ENCODE measurements around the gene MYCBPAP.

DNA sequence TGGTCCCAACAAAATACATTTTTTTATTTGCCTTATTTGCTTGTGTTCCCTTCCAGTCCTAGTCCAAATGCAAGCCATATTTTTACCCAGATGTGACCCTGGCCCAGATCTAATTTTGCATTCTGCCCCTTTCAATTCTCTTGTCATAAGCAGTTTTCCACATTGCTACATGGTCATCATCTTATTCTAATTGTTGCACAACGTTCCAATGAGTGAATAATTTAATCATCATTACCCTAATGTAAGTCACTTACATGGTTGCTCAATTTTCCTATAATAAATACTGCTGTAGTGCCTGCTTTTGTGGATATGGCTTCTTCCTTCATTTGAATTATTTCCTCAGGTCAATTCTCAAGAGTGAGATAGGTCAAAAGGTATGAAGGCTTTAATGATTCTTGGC is 16.7 kb upstream of the MYCBPAP start:
- TF ChIP-seq, protein P1, sequence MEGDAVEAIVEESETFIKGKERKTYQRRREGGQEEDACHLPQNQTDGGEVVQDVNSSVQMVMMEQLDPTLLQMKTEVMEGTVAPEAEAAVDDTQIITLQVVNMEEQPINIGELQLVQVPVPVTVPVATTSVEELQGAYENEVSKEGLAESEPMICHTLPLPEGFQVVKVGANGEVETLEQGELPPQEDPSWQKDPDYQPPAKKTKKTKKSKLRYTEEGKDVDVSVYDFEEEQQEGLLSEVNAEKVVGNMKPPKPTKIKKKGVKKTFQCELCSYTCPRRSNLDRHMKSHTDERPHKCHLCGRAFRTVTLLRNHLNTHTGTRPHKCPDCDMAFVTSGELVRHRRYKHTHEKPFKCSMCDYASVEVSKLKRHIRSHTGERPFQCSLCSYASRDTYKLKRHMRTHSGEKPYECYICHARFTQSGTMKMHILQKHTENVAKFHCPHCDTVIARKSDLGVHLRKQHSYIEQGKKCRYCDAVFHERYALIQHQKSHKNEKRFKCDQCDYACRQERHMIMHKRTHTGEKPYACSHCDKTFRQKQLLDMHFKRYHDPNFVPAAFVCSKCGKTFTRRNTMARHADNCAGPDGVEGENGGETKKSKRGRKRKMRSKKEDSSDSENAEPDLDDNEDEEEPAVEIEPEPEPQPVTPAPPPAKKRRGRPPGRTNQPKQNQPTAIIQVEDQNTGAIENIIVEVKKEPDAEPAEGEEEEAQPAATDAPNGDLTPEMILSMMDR (conservative IDR thresholded peaks at IDR 0.05 in 1 of 2, IDR thresholded peaks at IDR 0.05 in 1 of 2; ENCODE audit: low read depth in 1 of 2, low read length in 2 of 2): no peak
- no peak for TF ChIP-seq EZH2 (IDR thresholded peaks at IDR 0.05; ENCODE audit: low read length, missing control alignments)
